Transverse colon (tissue), 3 donors: ENCODE measurements around the gene POF1B.

ENCODE experiments used
- CTCF ChIP-seq, 5 experiments: fragments of 200-600 bp in 3 of 5; fragments of 450-650 bp in 2 of 5; sonication (generic) in 3 of 5; IDR thresholded peaks; 1 replicate in 2 of 5; 2 replicates in 3 of 5; pipeline ENCODE4 v1.5.1; 2016 to 2017; ENCODE audit warnings: antibody characterized with exemption in 5 of 5, inconsistent platforms in 3 of 5, mild to moderate bottlenecking in 2 of 5, moderate library complexity in 1 of 5
- EP300 ChIP-seq: sonication (generic); formaldehyde crosslinking; IDR thresholded peaks from one replicate; pipeline ENCODE4 v1.6.1; 2017; ENCODE audit warnings: antibody characterized with exemption, low read depth

- TF ChIP-seq CTCF (IDR thresholded peaks at IDR 0.05) (no peak), EP300 (no peak)
These were observed 135.6 kb downstream of the POF1B start, which contains the start of the genes SATL1 and ZNF711 for GRCh38 chrX:85243761-85244449.
